ENCODE measurements around the gene SYT3.
"Not testable (repeated sequence)": the region's sequence is repeated elsewhere in the genome, so short reads cannot be mapped to it uniquely, and the experiment has no call there.

DNA sequence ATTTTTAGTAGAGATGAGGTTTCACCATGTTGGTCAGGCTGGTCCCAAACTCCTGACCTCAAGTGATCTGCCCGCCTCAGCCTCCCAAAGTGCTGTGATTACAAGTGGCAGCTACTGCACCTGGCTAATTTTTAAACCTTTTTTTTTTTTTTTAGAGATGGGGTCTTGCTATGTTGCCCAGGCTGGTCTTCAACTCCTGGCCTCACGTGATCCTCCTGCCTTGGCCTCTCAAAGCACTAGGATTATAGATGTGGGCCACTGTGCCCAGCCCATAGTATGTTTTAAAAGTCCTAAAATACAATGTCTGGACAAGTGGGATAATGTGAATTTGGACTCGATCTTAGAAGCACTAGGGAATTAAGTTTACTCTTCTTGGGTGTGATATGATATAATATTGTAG lies 62.9 kb downstream of the SYT3 start:
- TF ChIP-seq, protein P1, sequence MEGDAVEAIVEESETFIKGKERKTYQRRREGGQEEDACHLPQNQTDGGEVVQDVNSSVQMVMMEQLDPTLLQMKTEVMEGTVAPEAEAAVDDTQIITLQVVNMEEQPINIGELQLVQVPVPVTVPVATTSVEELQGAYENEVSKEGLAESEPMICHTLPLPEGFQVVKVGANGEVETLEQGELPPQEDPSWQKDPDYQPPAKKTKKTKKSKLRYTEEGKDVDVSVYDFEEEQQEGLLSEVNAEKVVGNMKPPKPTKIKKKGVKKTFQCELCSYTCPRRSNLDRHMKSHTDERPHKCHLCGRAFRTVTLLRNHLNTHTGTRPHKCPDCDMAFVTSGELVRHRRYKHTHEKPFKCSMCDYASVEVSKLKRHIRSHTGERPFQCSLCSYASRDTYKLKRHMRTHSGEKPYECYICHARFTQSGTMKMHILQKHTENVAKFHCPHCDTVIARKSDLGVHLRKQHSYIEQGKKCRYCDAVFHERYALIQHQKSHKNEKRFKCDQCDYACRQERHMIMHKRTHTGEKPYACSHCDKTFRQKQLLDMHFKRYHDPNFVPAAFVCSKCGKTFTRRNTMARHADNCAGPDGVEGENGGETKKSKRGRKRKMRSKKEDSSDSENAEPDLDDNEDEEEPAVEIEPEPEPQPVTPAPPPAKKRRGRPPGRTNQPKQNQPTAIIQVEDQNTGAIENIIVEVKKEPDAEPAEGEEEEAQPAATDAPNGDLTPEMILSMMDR (IDR thresholded peaks at IDR 0.05) = not testable (repeated sequence)
- not testable (repeated sequence) for TF ChIP-seq POLR2A, EP300 (IDR thresholded peaks at IDR 0.05)

All from sigmoid colon (tissue), 4 donors.